HG03571 (cell line): Measurements from ENCODE around the gene TMEM266.

ENCODE experiments used
- ATAC-seq: cut with Tn5 transposase; IDR thresholded peaks from one replicate; pipeline ENCODE4 v1.9.1; 2021; ENCODE audit not compliant: unreplicated experiment

Gene TMEM266

GRCh38 chr15:76179023-76179422, 119.2 kb downstream of the TMEM266 start:
- no peak for ATAC-seq

GRCh38 chr15:76180321-76180720, 120.5 kb downstream of the TMEM266 start:
- no peak for ATAC-seq

GRCh38 chr15:76181705-76182107, 121.9 kb downstream of the TMEM266 start:
- ATAC-seq: no peak

GRCh38 chr15:76183930-76184649, 124.3 kb downstream of the TMEM266 start:
- ATAC-seq: no peak

- no peak for ATAC-seq
Observed at GRCh38 chr15:76184650-76185035, 124.9 kb downstream of the TMEM266 start.

- no peak for ATAC-seq
Observed at GRCh38 chr15:76185716-76186115, 125.9 kb downstream of the TMEM266 start.

- no peak for ATAC-seq
Observed at GRCh38 chr15:76187163-76187562, 127.4 kb downstream of the TMEM266 start.

GRCh38 chr15:76189106-76189505, 129.3 kb downstream of the TMEM266 start:
- no peak for ATAC-seq

- no peak for ATAC-seq
Observed at GRCh38 chr15:76190070-76190564, 130.3 kb downstream of the TMEM266 start.

- ATAC-seq: peak; percentile 83
Observed at GRCh38 chr15:76190751-76191538, 131.2 kb downstream of the TMEM266 start.

GRCh38 chr15:76191539-76192244, 131.9 kb downstream of the TMEM266 start:
- ATAC-seq: no peak

GRCh38 chr15:76192715-76193114, 132.9 kb downstream of the TMEM266 start:
- ATAC-seq: no peak

- no peak for ATAC-seq
Observed at GRCh38 chr15:76193934-76194333, 134.1 kb downstream of the TMEM266 start.

GRCh38 chr15:76195506-76196268, 135.9 kb downstream of the TMEM266 start:
- no peak for ATAC-seq

GRCh38 chr15:76196269-76197231, 136.8 kb downstream of the TMEM266 start:
- no peak for ATAC-seq

- no peak for ATAC-seq
Observed at GRCh38 chr15:76197703-76198455, 138.1 kb downstream of the TMEM266 start.

- ATAC-seq: no peak
Observed at GRCh38 chr15:76198456-76199105, 138.8 kb downstream of the TMEM266 start.
